ENCODE results near the gene PGLYRP1.

The PGLYRP1 gene

GRCh38 chr19:45994456-45994997 is 28.3 kb downstream of the PGLYRP1 start:
- no peak for TF ChIP-seq CTCF (conservative IDR thresholded peaks at IDR 0.05; ENCODE audit: low read depth)
- ChIA-PET POLR2A (ENCODE audit: low non-redundant PET) (interaction anchor here (0.5 to 0.6 kb wide), 2 partner anchors 265 to 277 kb away, joined by 3 to 5 read pairs; no protein-coding TSS in a partner anchor), CTCF (interaction anchor here (0.7 to 1.5 kb wide), 2 partner anchors 34 to 225 kb away, joined by 3 read pairs; no protein-coding TSS in a partner anchor)
- H3K27ac ChIP-seq: peak overlapping the region; percentile 62
- DNase-seq (ENCODE audit: low spot score): no peak

GRCh38 chr19:45990113-45990728 is 32.6 kb downstream of the PGLYRP1 start:
- POLR2A ChIA-PET (ENCODE audit: low non-redundant PET): no interaction called here
- no peak for DNase-seq (ENCODE audit: low spot score)
- CTCF ChIA-PET: no interaction called here
- H3K27ac ChIP-seq: no peak overlapping the region
- no peak for TF ChIP-seq CTCF (conservative IDR thresholded peaks at IDR 0.05; ENCODE audit: low read depth)

- no peak overlapping the region for H3K27ac ChIP-seq
- POLR2A ChIA-PET (ENCODE audit: low non-redundant PET): no interaction called here
- no peak for DNase-seq (ENCODE audit: low spot score)
- CTCF ChIA-PET: no interaction called here
- no peak for TF ChIP-seq CTCF (conservative IDR thresholded peaks at IDR 0.05; ENCODE audit: low read depth)
These were observed 37.5 kb downstream of the PGLYRP1 start for GRCh38 chr19:45985321-45985720.

- TF ChIP-seq CTCF (conservative IDR thresholded peaks at IDR 0.05; ENCODE audit: low read depth): no peak
- no peak for DNase-seq (ENCODE audit: low spot score)
- ChIA-PET POLR2A (ENCODE audit: low non-redundant PET) (no interaction called here), CTCF (no interaction called here)
- no peak overlapping the region for H3K27ac ChIP-seq
These were observed 41.5 kb downstream of the PGLYRP1 start for GRCh38 chr19:45981350-45981749.

GRCh38 chr19:45978156-45978555 is 44.7 kb downstream of the PGLYRP1 start:
- no peak overlapping the region for H3K27ac ChIP-seq
- no peak for TF ChIP-seq CTCF (conservative IDR thresholded peaks at IDR 0.05; ENCODE audit: low read depth)
- DNase-seq (ENCODE audit: low spot score): no peak
- ChIA-PET POLR2A (ENCODE audit: low non-redundant PET) (no interaction called here), CTCF (no interaction called here)

- H3K27ac ChIP-seq: no peak overlapping the region
- CTCF ChIA-PET: no interaction called here
- POLR2A ChIA-PET (ENCODE audit: low non-redundant PET): no interaction called here
- DNase-seq (ENCODE audit: low spot score): no peak
- TF ChIP-seq CTCF (conservative IDR thresholded peaks at IDR 0.05; ENCODE audit: low read depth): no peak
These were observed 46.7 kb downstream of the PGLYRP1 start for GRCh38 chr19:45976178-45976577.

Measured in RWPE1 (cell line).